Smooth muscle cell (in vitro differentiated cells): ENCODE data around the gene OXGR1. TPM values are rescaled to one million over a fixed set of nuclear protein-coding genes. Genes with fewer than 3 reads are reported as not detected.

ENCODE experiments used
- DNase-seq: peaks from one replicate; lab custom pipeline; 2025; ENCODE audit not compliant: unreplicated experiment; lab: John Stamatoyannopoulos, UW
- H2AFZ ChIP-seq: fragments of 200-600 bp; sonication (generic); 2 replicates; pipeline ENCODE4 v1.6.0; 2016; ENCODE audit warnings: antibody characterized with exemption, low read depth, mild to moderate bottlenecking
- H3F3A ChIP-seq: fragments of 200-600 bp; sonication (generic); 2 replicates; pipeline ENCODE4 v1.6.0; 2017; ENCODE audit warnings: antibody characterized with exemption, low read depth
- H3K27ac ChIP-seq: fragments of 200-600 bp; sonication (generic); 2 replicates; pipeline ENCODE4 v1.5.1; 2016; ENCODE audit warnings: low read depth, mild to moderate bottlenecking
- H3K27me3 ChIP-seq: fragments of 200-600 bp; sonication (generic); 2 replicates; pipeline ENCODE4 v1.6.1; 2016; ENCODE audit warnings: low read depth, mild to moderate bottlenecking
- H3K36me3 ChIP-seq: fragments of 200-600 bp; sonication (generic); 2 replicates; pipeline ENCODE4 v1.5.1; 2016; ENCODE audit warnings: low read depth
- H3K4me1 ChIP-seq: fragments of 200-600 bp; sonication (generic); 2 replicates; pipeline ENCODE4 v1.5.1; 2016; ENCODE audit warnings: low read depth
- H3K4me2 ChIP-seq: fragments of 200-600 bp; sonication (generic); 2 replicates; pipeline ENCODE4 v1.6.0; 2016; ENCODE audit warnings: mild to moderate bottlenecking
- H3K4me3 ChIP-seq: fragments of 200-600 bp; sonication (generic); 2 replicates; pipeline ENCODE4 v1.5.1; 2016; ENCODE audit warnings: mild to moderate bottlenecking
- H3K79me2 ChIP-seq: fragments of 200-600 bp; sonication (generic); 2 replicates; pipeline ENCODE4 v1.6.0; 2016; ENCODE audit warnings: low read depth, mild to moderate bottlenecking
- H3K9ac ChIP-seq: fragments of 200-600 bp; sonication (generic); 2 replicates; pipeline ENCODE4 v1.6.0; 2016; ENCODE audit warnings: low read depth
- H3K9me3 ChIP-seq: fragments of 200-600 bp; sonication (generic); replicated peaks from 2 replicates; pipeline ENCODE4 v1.5.1; 2016; ENCODE audit warnings: low read depth
- H4K20me1 ChIP-seq: fragments of 200-600 bp; sonication (generic); 2 replicates; pipeline ENCODE4 v1.6.0; 2016; ENCODE audit warnings: low read depth
- CTCF ChIP-seq: fragments of 200-600 bp; sonication (generic); IDR thresholded peaks from 2 replicates; pipeline ENCODE4 v1.5.1; 2017; ENCODE audit warnings: borderline replicate concordance, mild to moderate bottlenecking, antibody characterized with exemption; ENCODE audit not compliant: insufficient read depth, poor library complexity, severe bottlenecking
- WGBS: methylation state at CpG from one replicate; pipeline ENCODE4 v1.1.7; 2016; ENCODE audit warnings: low lambda C conversion rate; 5-methylcytosine and 5-hydroxymethylcytosine counted together
- polyA plus RNA-seq: library from polyadenylated mRNA; unstranded; fragments of >200 nt; fragmentation: Nextera tagmentation; extraction: Ambion mirVana; gene quantifications from 2 replicates; pipeline ENCODE4 v1.2.1, GENCODE V29; 2016
- total RNA-seq: library from RNA; depleted of rRNA; stranded (reverse); fragments of >200 nt; gene quantifications from 2 replicates; pipeline ENCODE4 v1.2.3, GENCODE V29; 2014

Gene OXGR1
- total and polyA plus RNA-seq, 2 experiments from 2014 or later = 1.4 TPM; not detected in 1

GRCh38 chr13:96991072-96991471 is 3.2 kb downstream of the OXGR1 start:
- no peak for DNase-seq
- no peak overlapping the region for H3K27ac ChIP-seq
- H3K4me2 ChIP-seq = no peak overlapping the region
- H3K27me3 ChIP-seq = peaks cover 41% of the 10 kb centered on the region
- H2AFZ ChIP-seq = no peak overlapping the region
- 63% methylated on average over 3 of the region's 3 CpGs for WGBS
- no peaks in the 10 kb centered on the region for H3F3A ChIP-seq
- no peaks in the 10 kb centered on the region for H4K20me1 ChIP-seq
- H3K36me3 ChIP-seq = no peaks in the 10 kb centered on the region
- H3K4me1 ChIP-seq = peaks cover 6% of the 10 kb centered on the region
- no peak overlapping the region for H3K9ac ChIP-seq
- TF ChIP-seq CTCF = no peak
- H3K79me2 ChIP-seq = no peaks in the 10 kb centered on the region
- H3K4me3 ChIP-seq = no peak overlapping the region
- no peaks in the 10 kb centered on the region for H3K9me3 ChIP-seq

- H3K27me3 ChIP-seq = peaks cover 14% of the 10 kb centered on the region
- H3K9ac ChIP-seq = no peak overlapping the region
- WGBS = 92% methylated on average over 5 of the region's 5 CpGs
- no peaks in the 10 kb centered on the region for H3K9me3 ChIP-seq
- TF ChIP-seq CTCF = no peak
- H3K79me2 ChIP-seq = no peaks in the 10 kb centered on the region
- H3K4me1 ChIP-seq = no peaks in the 10 kb centered on the region
- H3K4me2 ChIP-seq = no peak overlapping the region
- no peak for DNase-seq
- H3K27ac ChIP-seq = no peak overlapping the region
- H3K4me3 ChIP-seq = no peak overlapping the region
- H3F3A ChIP-seq = no peaks in the 10 kb centered on the region
- H3K36me3 ChIP-seq = no peaks in the 10 kb centered on the region
- no peak overlapping the region for H2AFZ ChIP-seq
- no peaks in the 10 kb centered on the region for H4K20me1 ChIP-seq
Observed at GRCh38 chr13:96988441-96988840, 5.8 kb downstream of the OXGR1 start.

- 40% methylated on average over 6 of the region's 6 CpGs for WGBS
- Histone ChIP-seq H3K4me2 (peak overlapping the region; percentile 56), H2AFZ (peak overlapping the region; percentile 59)
Observed at GRCh38 chr13:96984051-96984508, 10.2 kb downstream of the OXGR1 start.

More at GRCh38 chr13:96984051-96984508, 10.2 kb downstream of the OXGR1 start:
- Histone ChIP-seq H3K79me2 (no peaks in the 10 kb centered on the region), H3F3A (no peaks in the 10 kb centered on the region), H3K27me3 (no peaks in the 10 kb centered on the region), H3K36me3 (no peaks in the 10 kb centered on the region), H4K20me1 (no peaks in the 10 kb centered on the region), H3K27ac (no peak overlapping the region), H3K4me1 (no peaks in the 10 kb centered on the region), H3K9me3 (no peaks in the 10 kb centered on the region), H3K4me3 (peak overlapping the region; percentile 31), H3K9ac (no peak overlapping the region)
- DNase-seq = no peak
- TF ChIP-seq CTCF = no peak
